Adrenal gland (tissue), 12 donors: ENCODE data around the gene KMT5B. TPM values are rescaled to one million over a fixed set of nuclear protein-coding genes. Genes with fewer than 3 reads are reported as not detected.

Experiments used
- DNase-seq, 7 donors: peaks; one replicate each; pipeline ENCODE4 v3.0.0-alpha.2; 2019 to 2020
- H3K27ac ChIP-seq, 5 donors: fragments of 200-600 bp; sonication (generic) in 4 of 5; 1 replicate in 3 of 5; 2 replicates in 2 of 5; pipeline versions ENCODE4 v1.5.1 to v1.8.0; 2016 to 2020; ENCODE audit warnings: mild to moderate bottlenecking in 1 of 5
- H3K27me3 ChIP-seq: fragments of 200-600 bp; 2 replicates; pipeline ENCODE4 v1.8.0; 2021
- H3K36me3 ChIP-seq, 2 donors: fragments of 200-600 bp; replicated peaks in 1 of 2; 1 replicate in 1 of 2; 2 replicates in 1 of 2; pipeline versions ENCODE4 v1.5.1 to v1.8.0; 2018 to 2022
- H3K4me1 ChIP-seq, 2 donors: fragments of 200-600 bp; replicated peaks in 1 of 2; 1 replicate in 1 of 2; 2 replicates in 1 of 2; pipeline versions ENCODE4 v1.5.1 to v1.8.0; 2018 to 2021
- H3K4me3 ChIP-seq, 4 donors: fragments of 200-600 bp; sonication (generic) in 3 of 4; one replicate each; pipeline ENCODE4 v1.5.1; 2016 to 2018
- H3K9me3 ChIP-seq, 3 donors: fragments of 200-600 bp; sonication (generic) in 1 of 3; replicated peaks in 1 of 3; 1 replicate in 2 of 3; 2 replicates in 1 of 3; pipeline versions ENCODE4 v1.5.1 to v1.8.0; 2016 to 2021
- CTCF ChIP-seq, 6 experiments: fragments of 450-650 bp in 4 of 6; fragments of 200-600 bp in 2 of 6; sonication (generic) in 1 of 6; IDR thresholded peaks; 1 replicate in 5 of 6; 2 replicates in 1 of 6; pipeline versions ENCODE4 v1.5.1 to v1.8.0; 2016 to 2021; ENCODE audit warnings: antibody characterized with exemption in 6 of 6, mild to moderate bottlenecking in 2 of 6, moderate library complexity in 1 of 6
- POLR2A ChIP-seq, 2 donors: fragments of 450-650 bp; IDR thresholded peaks; one replicate each; pipeline ENCODE4 v1.6.1; 2017; ENCODE audit warnings: antibody characterized with exemption in 2 of 2, mild to moderate bottlenecking in 2 of 2, moderate library complexity in 1 of 2
- WGBS, 4 donors: extraction: QIAGEN DNeasy Blood & Tissue Kit in 2 of 4; methylation state at CpG; one replicate each; pipeline versions ENCODE4 v1.1.5 to v1.1.7; 2013 to 2017; 5-methylcytosine and 5-hydroxymethylcytosine counted together
- intact Hi-C, 2 donors: fragments of 100-400 bp; cut with DNase I; formaldehyde crosslinking; loops; one replicate each; pipeline versions ENCODE4 v1.14.1 to v1.15.0; 2022 to 2023
- polyA plus RNA-seq, 3 donors: library from polyadenylated mRNA; stranded (reverse); fragments of 200-250 nt in 2 of 3; fragments of 350-450 nt in 1 of 3; fragmentation: Illumina TruSeq in 1 of 3; extraction: RNeasy Lipid Tissue Mini Kit (QIAGEN cat#74804) in 1 of 3; gene quantifications; one replicate each; pipeline ENCODE4 v1.2.3, GENCODE V29; 2013 to 2014
- total RNA-seq, 9 donors: library from RNA; depleted of rRNA in 4 of 9; stranded (reverse); fragments of >200 nt in 4 of 9; fragments of 120-200 nt in 1 of 9; fragmentation: NEBNext Ultra II Directional in 1 of 9; extraction: Animal tissue kit (Norgen Biotek cat#: 25700) in 1 of 9; gene quantifications; one replicate each; pipeline versions ENCODE4 v1.1.0 to v1.2.4, GENCODE V29; 2013 to 2023
- donor health status: healthy with polysubstance abuse.
- donor health status: Bipolar disorder and iron deficiency.
- donor health status: DM: yes; HTN: yes; CAD: no.
- donor health status: DM: no; HTN: no; CAD: no.
- donor health status: DM: no; HTN: no; CAD: no.
- donor health status: DM: yes; HTN: yes; CAD: no.

KMT5B gene
- total and polyA plus RNA-seq, 12 donors = 22.6 to 121 (median 36.9) TPM

- Histone ChIP-seq H3K4me1 (peaks cover 7 to 8% of the 10 kb centered on the region in 2 donors), H3K27me3 (no peaks in the 10 kb centered on the region), H3K36me3 (no peaks in the 10 kb centered on the region), H3K4me3 (no peak overlapping the region), H3K9me3 (no peaks in the 10 kb centered on the region), H3K27ac (no peak overlapping the region)
- intact Hi-C loops = no loop called here
- DNase-seq = peak in 3 of 7 donors; percentile 5 to 35 (median 11)
- TF ChIP-seq POLR2A (IDR thresholded peaks at IDR 0.05) (no peak), CTCF (IDR thresholded peaks at IDR 0.05) (no peak)
- 89 to 96% (median 93%) methylated on average over 8 of the region's 8 CpGs for WGBS, 4 donors
These were observed 76.2 kb downstream of the KMT5B start for GRCh38 chr11:68136866-68137265.

DNA sequence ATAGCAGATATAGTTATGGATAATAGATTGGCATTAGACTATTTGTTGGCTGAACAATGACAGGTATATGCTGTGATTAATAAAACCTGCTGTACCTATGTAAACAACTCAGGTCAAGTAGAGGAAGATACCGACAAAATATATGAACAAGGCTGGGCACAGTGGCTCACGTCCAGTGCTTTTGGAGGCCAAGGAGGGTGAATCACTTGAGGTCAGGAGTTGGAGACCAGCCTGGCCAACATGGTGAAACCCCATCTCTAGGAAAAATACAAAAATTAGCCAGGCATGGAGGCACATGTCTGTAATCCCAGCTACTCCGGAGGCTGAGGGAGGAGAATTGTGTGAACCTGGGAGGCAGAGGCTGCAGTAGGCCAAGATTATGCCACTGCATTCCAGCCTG lies 77.9 kb downstream of the KMT5B start:
- peak in 5 of 7 donors; percentile 22 to 66 (median 61) for DNase-seq
- Histone ChIP-seq H3K4me1 (no peaks in the 10 kb centered on the region), H3K4me3 (no peak overlapping the region), H3K27me3 (no peaks in the 10 kb centered on the region), H3K9me3 (no peaks in the 10 kb centered on the region), H3K36me3 (no peaks in the 10 kb centered on the region), H3K27ac (peak overlapping the region in 1 of 5 donors; percentile 40)
- 35 to 47% (median 44%) methylated on average over 3 of the region's 3 CpGs for WGBS, 4 donors
- TF ChIP-seq CTCF (IDR thresholded peaks at IDR 0.05) (no peak), POLR2A (IDR thresholded peaks at IDR 0.05) (no peak)
- intact Hi-C loops = no loop called here

GRCh38 chr11:68133761-68134160 lies 79.3 kb downstream of the KMT5B start:
- no peak for TF ChIP-seq POLR2A (IDR thresholded peaks at IDR 0.05)
- DNase-seq = peak in 1 of 7 donors; percentile 3
- H3K27me3 ChIP-seq = no peaks in the 10 kb centered on the region
- H3K4me3 ChIP-seq = no peak overlapping the region
- H3K4me1 ChIP-seq = peaks cover 5 to 8% of the 10 kb centered on the region in 2 donors
- no peaks in the 10 kb centered on the region for H3K36me3 ChIP-seq
- intact Hi-C loops = no loop called here
- 79 to 93% (median 88%) methylated on average over 2 of the region's 2 CpGs for WGBS, 4 donors
- no peaks in the 10 kb centered on the region for H3K9me3 ChIP-seq
- H3K27ac ChIP-seq = no peak overlapping the region

GRCh38 chr11:68130121-68130520 lies 83.0 kb downstream of the KMT5B start:
- H3K27me3 ChIP-seq = no peaks in the 10 kb centered on the region
- TF ChIP-seq POLR2A (IDR thresholded peaks at IDR 0.05) = no peak
- TF ChIP-seq CTCF (IDR thresholded peaks at IDR 0.05) = no peak
- H3K4me1 ChIP-seq = peaks cover 20 to 23% of the 10 kb centered on the region in 2 donors
- DNase-seq = no peak
- intact Hi-C loops = no loop called here
- H3K27ac ChIP-seq = no peak overlapping the region
- WGBS, 4 donors = 91 to 100% (median 93%) methylated on average over 1 of the region's 1 CpG
- H3K9me3 ChIP-seq = no peaks in the 10 kb centered on the region
- no peak overlapping the region for H3K4me3 ChIP-seq
- H3K36me3 ChIP-seq = no peaks in the 10 kb centered on the region

GRCh38 chr11:68128682-68129327 lies 84.3 kb downstream of the KMT5B start:
- TF ChIP-seq CTCF (IDR thresholded peaks at IDR 0.05) (no peak), POLR2A (IDR thresholded peaks at IDR 0.05) (peak in 1 of 2 donors; percentile 39)
- Histone ChIP-seq H3K4me3 (peak overlapping the region in 2 of 4 donors; percentile 2 to 53), H3K4me1 (peaks cover 20 to 23% of the 10 kb centered on the region in 2 donors), H3K36me3 (no peaks in the 10 kb centered on the region), H3K27ac (peak overlapping the region in 4 of 5 donors; percentile 77 to 94 (median 87)), H3K9me3 (no peaks in the 10 kb centered on the region), H3K27me3 (no peaks in the 10 kb centered on the region)
- peak; percentile 91 to 98 (median 97) for DNase-seq
- WGBS, 4 donors = 10 to 23% (median 13%) methylated on average over 9 to 15 of the region's 15 CpGs
- intact Hi-C loops = no loop called here
